Colonic mucosa (tissue), 4 donors: ENCODE results near the gene JAKMIP1. TPM values are rescaled to one million over a fixed set of nuclear protein-coding genes. Genes with fewer than 3 reads are reported as not detected.
"Not testable (repeated sequence)": the region's sequence is repeated elsewhere in the genome, so short reads cannot be mapped to it uniquely, and the experiment has no call there.

ENCODE experiments used
- DNase-seq: peaks from one replicate; pipeline ENCODE4 v3.0.0-alpha.2; 2020
- H3K27ac ChIP-seq: fragments of 200-600 bp; one replicate; pipeline ENCODE4 v1.8.0; 2021
- H3K27me3 ChIP-seq: fragments of 200-600 bp; one replicate; pipeline ENCODE4 v1.8.0; 2021
- H3K36me3 ChIP-seq: fragments of 200-600 bp; one replicate; pipeline ENCODE4 v1.8.0; 2021
- H3K4me1 ChIP-seq: fragments of 200-600 bp; one replicate; pipeline ENCODE4 v1.8.0; 2021; ENCODE audit warnings: mild to moderate bottlenecking
- H3K4me3 ChIP-seq: fragments of 200-600 bp; one replicate; pipeline ENCODE4 v1.8.0; 2021
- H3K9ac ChIP-seq, 2 donors: one replicate each; pipeline ENCODE4 v1.7.0; 2013; ENCODE audit warnings: control low read depth in 2 of 2, low read depth in 2 of 2, low read length in 2 of 2
- H3K9me3 ChIP-seq: fragments of 200-600 bp; one replicate; pipeline ENCODE4 v1.8.0; 2021
- intact Hi-C: fragments of 100-400 bp; cut with DNase I; formaldehyde crosslinking; loops from one replicate; pipeline ENCODE4 v1.14.1; 2022
- total RNA-seq, 2 donors: library from RNA; stranded (reverse); fragmentation: NEBNext Ultra II Directional in 1 of 2; extraction: Animal tissue kit (Norgen Biotek cat#: 25700) in 1 of 2; gene quantifications; one replicate each; pipeline ENCODE4 v1.2.1, GENCODE V29; 2021
- TF ChIP-seq, protein P1 (sequence below): fragments of 200-600 bp; IDR thresholded peaks from one replicate; pipeline ENCODE4 v1.8.0; 2022; ENCODE audit warnings: antibody characterized with exemption, mild to moderate bottlenecking
- donor health status: healthy.
- donor health status: DM: no; HTN: no; CAD: no.
- donor health status: DM: no; HTN: no; CAD: no.

JAKMIP1 gene
- total RNA-seq, 2 donors from 2014 or later = 0.19 to 0.42 TPM

DNA sequence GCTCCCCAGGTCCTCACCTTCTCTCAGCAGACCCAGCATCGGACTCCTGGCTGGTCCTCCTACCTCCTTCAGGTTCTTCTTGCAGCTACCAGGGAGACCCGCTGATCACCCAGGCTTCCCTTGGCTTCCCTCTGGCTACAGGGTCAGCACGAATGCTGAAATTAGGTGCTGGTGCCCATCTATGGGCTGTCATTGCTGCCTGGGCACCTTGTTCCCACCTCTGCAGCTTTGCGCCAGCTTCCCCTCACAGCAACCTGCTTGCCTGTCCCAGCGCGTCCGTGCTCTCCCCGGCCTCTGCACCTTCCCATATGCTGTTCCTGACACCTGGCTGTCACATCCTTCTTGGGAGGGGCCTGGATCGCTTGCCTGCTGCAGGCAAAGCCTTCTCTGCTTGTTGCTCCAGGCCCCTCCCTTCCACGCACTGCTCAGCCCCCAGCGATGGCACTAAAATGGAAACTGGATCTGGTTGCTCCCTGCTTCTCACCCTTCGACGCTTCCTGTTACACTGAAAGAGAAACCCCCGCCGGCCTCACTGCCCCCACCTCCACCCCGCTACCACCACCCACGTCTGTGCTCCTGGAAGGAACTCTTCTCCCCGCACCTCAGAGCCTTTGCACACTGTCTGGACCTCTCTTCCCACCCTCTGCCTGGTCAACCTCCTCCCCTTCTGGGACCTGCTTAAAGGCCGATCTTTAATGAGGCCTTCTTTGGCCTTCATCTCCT is 204.3 kb downstream of the JAKMIP1 start:
- TF ChIP-seq, protein P1, sequence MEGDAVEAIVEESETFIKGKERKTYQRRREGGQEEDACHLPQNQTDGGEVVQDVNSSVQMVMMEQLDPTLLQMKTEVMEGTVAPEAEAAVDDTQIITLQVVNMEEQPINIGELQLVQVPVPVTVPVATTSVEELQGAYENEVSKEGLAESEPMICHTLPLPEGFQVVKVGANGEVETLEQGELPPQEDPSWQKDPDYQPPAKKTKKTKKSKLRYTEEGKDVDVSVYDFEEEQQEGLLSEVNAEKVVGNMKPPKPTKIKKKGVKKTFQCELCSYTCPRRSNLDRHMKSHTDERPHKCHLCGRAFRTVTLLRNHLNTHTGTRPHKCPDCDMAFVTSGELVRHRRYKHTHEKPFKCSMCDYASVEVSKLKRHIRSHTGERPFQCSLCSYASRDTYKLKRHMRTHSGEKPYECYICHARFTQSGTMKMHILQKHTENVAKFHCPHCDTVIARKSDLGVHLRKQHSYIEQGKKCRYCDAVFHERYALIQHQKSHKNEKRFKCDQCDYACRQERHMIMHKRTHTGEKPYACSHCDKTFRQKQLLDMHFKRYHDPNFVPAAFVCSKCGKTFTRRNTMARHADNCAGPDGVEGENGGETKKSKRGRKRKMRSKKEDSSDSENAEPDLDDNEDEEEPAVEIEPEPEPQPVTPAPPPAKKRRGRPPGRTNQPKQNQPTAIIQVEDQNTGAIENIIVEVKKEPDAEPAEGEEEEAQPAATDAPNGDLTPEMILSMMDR = no peak
- H3K36me3 ChIP-seq = no peaks in the 10 kb centered on the region
- no peak overlapping the region for H3K27ac ChIP-seq
- no peak overlapping the region for H3K9ac ChIP-seq
- H3K4me1 ChIP-seq = no peaks in the 10 kb centered on the region
- no peak overlapping the region for H3K4me3 ChIP-seq
- H3K9me3 ChIP-seq = no peaks in the 10 kb centered on the region
- no peaks in the 10 kb centered on the region for H3K27me3 ChIP-seq
- intact Hi-C loops = no loop called here
- DNase-seq = no peak

DNA sequence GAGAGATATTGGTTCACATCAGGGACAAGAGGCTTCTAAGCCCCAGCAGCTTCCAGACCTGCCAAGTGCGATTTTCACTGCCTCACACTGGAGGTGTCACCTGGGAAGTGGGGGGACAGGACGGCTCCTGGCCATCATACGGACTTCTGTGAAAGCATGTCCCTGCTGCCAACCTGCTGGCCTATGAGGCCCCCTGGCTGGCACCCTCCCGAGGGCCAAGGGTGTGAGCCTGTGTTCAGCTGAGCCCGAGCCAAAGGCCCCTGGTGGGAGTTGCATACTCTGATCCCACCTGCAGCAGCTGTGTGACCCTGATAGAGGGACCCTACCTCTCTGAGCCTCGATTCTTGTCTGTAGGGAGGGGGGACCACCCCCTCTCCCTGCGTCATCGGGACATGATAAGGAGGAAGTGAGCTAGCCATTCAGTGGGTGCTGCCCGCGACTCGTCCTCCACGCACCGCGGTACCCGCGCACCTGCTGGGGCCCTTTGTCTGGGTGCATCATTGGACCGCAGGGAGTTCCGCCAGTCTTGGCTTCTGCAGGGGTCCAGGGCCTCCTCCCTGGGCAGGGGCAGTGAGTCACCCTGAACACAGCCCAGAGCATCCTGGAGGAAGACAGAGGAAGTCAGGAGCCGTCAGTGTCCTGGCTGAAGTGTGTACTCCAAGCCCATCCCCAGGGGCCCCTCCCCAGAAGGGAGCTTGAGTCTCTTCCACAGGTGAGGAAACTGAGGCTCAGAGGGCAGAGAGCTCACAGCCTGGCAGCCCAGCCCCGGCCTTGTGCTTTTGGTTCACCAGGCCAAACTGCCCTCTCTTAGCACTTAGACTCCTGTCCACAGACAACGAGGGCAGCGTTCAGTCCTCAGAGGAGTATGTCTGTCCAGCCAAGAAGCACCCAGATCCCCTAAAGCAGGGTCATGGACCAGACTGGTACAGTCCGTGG is 206.2 kb downstream of the JAKMIP1 start:
- TF ChIP-seq, protein P1 = no peak
- no peaks in the 10 kb centered on the region for H3K9me3 ChIP-seq
- H3K9ac ChIP-seq = no peak overlapping the region
- intact Hi-C loops = no loop called here
- H3K27ac ChIP-seq = no peak overlapping the region
- no peaks in the 10 kb centered on the region for H3K4me1 ChIP-seq
- no peaks in the 10 kb centered on the region for H3K36me3 ChIP-seq
- H3K4me3 ChIP-seq = no peak overlapping the region
- DNase-seq = no peak
- H3K27me3 ChIP-seq = no peaks in the 10 kb centered on the region

DNA sequence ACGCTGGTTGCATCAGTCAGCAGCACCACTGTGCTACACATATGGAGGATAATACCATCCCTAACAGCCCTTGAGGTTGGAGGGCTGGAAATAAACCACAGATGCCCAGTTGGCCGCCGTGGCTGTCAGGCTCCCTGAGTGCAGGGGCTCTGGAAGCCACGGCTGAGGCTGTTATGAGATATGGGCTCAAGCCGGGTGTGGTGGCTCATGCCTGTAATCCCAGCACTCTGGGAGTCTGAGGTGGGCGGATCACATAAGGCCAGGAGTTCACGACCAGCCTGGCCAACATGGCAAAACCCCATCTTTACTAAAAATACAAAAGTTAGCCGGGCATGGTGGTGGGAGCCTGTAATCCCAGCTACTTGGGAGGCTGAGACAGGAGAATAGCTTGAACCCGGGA is 207.0 kb downstream of the JAKMIP1 start:
- H3K9ac ChIP-seq, intact Hi-C loops, H3K9me3 ChIP-seq, DNase-seq, H3K4me1 ChIP-seq, H3K36me3 ChIP-seq, H3K4me3 ChIP-seq, H3K27ac ChIP-seq, H3K27me3 ChIP-seq: not testable (repeated sequence)

DNA sequence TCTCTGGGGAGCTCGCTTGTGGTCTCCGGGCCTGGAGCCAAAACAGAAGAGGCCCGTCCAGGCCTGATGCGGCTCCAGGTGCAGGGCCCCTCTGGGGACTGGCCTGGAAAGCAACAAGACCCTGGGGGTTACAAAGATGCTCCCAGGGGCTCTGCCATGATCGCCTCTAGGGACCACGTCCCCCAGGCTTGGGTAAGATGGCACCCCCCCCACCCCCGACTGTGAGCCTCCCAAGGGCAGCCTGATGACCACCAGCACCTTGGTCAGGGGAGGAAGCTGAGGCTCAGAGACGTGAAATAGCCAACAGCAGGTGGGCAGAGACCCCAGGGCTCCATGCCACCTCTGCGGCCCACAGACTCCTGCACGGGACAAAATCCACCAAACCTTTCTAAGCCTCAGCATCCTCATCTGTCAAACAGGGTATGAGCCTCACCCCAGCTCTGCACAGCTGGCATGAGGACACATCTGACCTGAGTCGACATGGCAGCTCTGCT is 207.5 kb downstream of the JAKMIP1 start:
- DNase-seq = no peak

DNA sequence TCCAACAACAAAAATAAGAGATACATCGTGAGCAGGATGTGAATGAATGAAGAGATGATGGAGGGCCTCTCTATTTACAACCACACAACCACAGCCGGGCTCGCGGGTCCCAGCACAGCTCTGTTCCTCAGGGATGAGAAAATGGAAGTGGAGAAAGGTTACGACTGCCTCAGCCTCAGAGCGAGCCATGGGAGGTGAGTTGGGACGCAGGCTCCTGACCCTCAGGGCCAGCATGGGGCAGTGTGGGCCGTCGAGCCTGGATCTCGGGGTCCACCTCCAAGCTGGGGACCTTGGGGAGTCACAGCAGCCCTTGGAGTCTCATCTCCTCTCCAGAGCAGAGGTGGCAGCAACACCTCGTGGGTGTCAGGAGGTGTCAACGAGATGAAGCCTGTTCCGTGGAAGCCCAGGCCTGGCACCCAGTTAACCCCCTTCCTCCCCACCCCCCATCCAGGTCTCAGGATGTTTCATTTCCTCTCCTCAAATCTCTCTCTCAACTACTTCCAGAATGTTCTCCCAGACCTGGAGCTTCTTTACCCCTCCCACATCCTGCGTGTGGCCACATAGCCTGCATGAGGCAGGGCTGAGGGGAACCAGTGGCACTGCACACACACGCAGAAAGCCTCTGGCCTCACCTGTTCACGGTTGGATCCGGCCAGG is 208.1 kb downstream of the JAKMIP1 start:
- Histone ChIP-seq H3K4me3 (no peak overlapping the region), H3K9ac (no peak overlapping the region), H3K9me3 (no peaks in the 10 kb centered on the region), H3K27ac (no peak overlapping the region), H3K36me3 (no peaks in the 10 kb centered on the region), H3K27me3 (no peaks in the 10 kb centered on the region), H3K4me1 (no peaks in the 10 kb centered on the region)
- intact Hi-C loops = no loop called here
- DNase-seq = no peak
- TF ChIP-seq, protein P1 = no peak

More for the DNA sequence above, 207.5 kb downstream of the JAKMIP1 start:
- H3K9ac ChIP-seq = no peak overlapping the region
- H3K27ac ChIP-seq = no peak overlapping the region
- no peaks in the 10 kb centered on the region for H3K4me1 ChIP-seq
- TF ChIP-seq, protein P1 = no peak
- intact Hi-C loops = no loop called here
- H3K4me3 ChIP-seq = no peak overlapping the region
- no peaks in the 10 kb centered on the region for H3K36me3 ChIP-seq
- no peaks in the 10 kb centered on the region for H3K9me3 ChIP-seq
- H3K27me3 ChIP-seq = no peaks in the 10 kb centered on the region
